ENCODE results near the gene TBL1XR1.

DNA sequence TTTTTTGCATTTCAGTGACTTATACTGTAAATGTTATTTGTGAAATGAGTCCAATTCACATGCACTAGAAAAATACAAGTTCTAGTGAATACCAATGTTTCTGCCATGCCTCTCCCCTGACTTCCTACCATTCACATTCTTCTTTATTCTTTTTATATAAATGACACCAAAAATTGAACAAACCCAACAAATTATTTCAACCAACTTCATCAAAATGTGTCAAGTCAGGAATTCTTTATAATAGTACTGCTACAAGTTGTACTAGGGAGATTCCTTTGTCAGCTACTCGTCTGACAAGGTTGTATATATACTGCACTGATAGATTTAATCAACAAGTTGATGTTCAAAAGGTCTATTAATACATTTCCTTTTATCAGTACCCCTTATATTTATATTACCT, 3.0 kb downstream of the TBL1XR1 start:
- TF ChIP-seq, protein P1, sequence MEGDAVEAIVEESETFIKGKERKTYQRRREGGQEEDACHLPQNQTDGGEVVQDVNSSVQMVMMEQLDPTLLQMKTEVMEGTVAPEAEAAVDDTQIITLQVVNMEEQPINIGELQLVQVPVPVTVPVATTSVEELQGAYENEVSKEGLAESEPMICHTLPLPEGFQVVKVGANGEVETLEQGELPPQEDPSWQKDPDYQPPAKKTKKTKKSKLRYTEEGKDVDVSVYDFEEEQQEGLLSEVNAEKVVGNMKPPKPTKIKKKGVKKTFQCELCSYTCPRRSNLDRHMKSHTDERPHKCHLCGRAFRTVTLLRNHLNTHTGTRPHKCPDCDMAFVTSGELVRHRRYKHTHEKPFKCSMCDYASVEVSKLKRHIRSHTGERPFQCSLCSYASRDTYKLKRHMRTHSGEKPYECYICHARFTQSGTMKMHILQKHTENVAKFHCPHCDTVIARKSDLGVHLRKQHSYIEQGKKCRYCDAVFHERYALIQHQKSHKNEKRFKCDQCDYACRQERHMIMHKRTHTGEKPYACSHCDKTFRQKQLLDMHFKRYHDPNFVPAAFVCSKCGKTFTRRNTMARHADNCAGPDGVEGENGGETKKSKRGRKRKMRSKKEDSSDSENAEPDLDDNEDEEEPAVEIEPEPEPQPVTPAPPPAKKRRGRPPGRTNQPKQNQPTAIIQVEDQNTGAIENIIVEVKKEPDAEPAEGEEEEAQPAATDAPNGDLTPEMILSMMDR (IDR thresholded peaks at IDR 0.05): no peak
- no peak for TF ChIP-seq POLR2A (IDR thresholded peaks at IDR 0.05)
